T-helper 17 cell (primary cell): Measurements from ENCODE around the gene PRELID1. TPM values are rescaled to one million over a fixed set of nuclear protein-coding genes. Genes with fewer than 3 reads are reported as not detected.
A peak's percentile ranks its signal among the peaks of the same experiment; 100 is the strongest.

Experiments used
- ATAC-seq: fragments of 150-1000 bp; cut with Tn5 transposase; 2 replicates; pipeline ENCODE4 v1.10.0; 2021; ENCODE audit warnings: mild to moderate bottlenecking, moderate library complexity
- DNase-seq, 3 donors: peaks; one replicate each; pipeline versions ENCODE4 v3.0.0 to v3.0.0-alpha.2; 2020 to 2021
- H3K9me3 ChIP-seq: one replicate; pipeline ENCODE4 v1.7.0; 2013; ENCODE audit warnings: low read length, mild to moderate bottlenecking; ENCODE audit not compliant: control insufficient read depth, poor library complexity, severe bottlenecking
- H3K27ac Mint-ChIP-seq: one replicate; pipeline ENCODE4 v1.8.0; 2022; ENCODE audit warnings: mild to moderate bottlenecking, moderate library complexity, mixed read lengths
- H3K27me3 Mint-ChIP-seq: one replicate; pipeline ENCODE4 v1.8.0; 2022; ENCODE audit warnings: mixed read lengths
- H3K36me3 Mint-ChIP-seq: one replicate; pipeline ENCODE4 v1.8.0; 2022; ENCODE audit warnings: low read depth, mixed read lengths
- H3K4me1 Mint-ChIP-seq: one replicate; pipeline ENCODE4 v1.8.0; 2022; ENCODE audit warnings: mild to moderate bottlenecking, mixed read lengths
- H3K4me3 Mint-ChIP-seq: one replicate; pipeline ENCODE4 v1.8.0; 2022; ENCODE audit warnings: mild to moderate bottlenecking, moderate library complexity, mixed read lengths
- total RNA-seq, 4 donors: library from RNA in 2 of 4; stranded (reverse) in 2 of 4; gene quantifications; one replicate each; pipeline ENCODE4 v1.2.3 and lab custom pipeline; 2022 to 2026

PRELID1 gene
- total RNA-seq, 2 donors from 2014 or later: 44.9 to 55.8 TPM

GRCh38 chr5:177354711-177355110 lies 51.1 kb downstream of the PRELID1 start:
- H3K36me3 Mint-ChIP-seq: peaks cover 11% of the 10 kb centered on the region
- no peaks in the 10 kb centered on the region for H3K9me3 ChIP-seq
- ATAC-seq: no peak
- H3K4me3 Mint-ChIP-seq: no peak overlapping the region
- H3K4me1 Mint-ChIP-seq: peaks cover 45% of the 10 kb centered on the region
- H3K27ac Mint-ChIP-seq: no peak overlapping the region
- DNase-seq: no peak
- no peaks in the 10 kb centered on the region for H3K27me3 Mint-ChIP-seq

DNA sequence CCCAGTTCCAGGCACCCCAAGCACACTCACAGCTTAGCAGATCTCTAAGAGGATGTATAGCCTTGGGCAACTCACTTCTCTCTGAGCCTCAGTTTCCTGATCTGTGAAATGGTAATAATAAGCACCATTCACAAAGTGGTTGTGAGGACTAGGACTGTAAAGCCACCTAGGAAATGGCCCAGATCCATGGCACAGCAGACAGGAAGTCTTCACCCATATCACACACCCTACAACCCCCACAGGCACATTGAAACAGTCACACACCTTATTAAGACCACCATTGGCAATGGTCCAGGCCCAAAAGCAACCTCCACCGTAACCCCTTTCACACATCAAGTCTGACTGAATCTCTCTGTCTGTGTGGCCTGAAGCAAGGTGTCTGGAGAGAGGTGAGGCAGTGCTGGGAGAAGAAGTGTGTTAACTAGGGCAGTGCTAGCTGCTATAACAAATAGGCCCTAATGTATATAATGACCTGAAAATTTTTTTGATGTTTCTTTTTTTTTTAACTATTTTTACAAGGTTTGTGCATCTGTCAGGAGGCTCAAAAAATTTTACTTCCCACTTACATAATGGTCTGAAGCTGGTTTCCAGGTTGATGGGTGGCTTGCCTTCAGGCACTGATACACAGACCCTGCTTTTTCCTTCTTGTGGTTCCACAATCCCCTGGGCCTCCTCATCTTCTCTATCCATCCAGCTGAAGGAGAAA lies 51.7 kb downstream of the PRELID1 start:
- Mint-ChIP-seq H3K4me1 (peaks cover 46% of the 10 kb centered on the region), H3K36me3 (peaks cover 8% of the 10 kb centered on the region), H3K4me3 (no peak overlapping the region), H3K27ac (peak overlapping the region; percentile 95), H3K27me3 (no peaks in the 10 kb centered on the region)
- no peak for DNase-seq
- no peaks in the 10 kb centered on the region for H3K9me3 ChIP-seq
- ATAC-seq: no peak

- H3K9me3 ChIP-seq: no peaks in the 10 kb centered on the region
- peaks cover 46% of the 10 kb centered on the region for H3K4me1 Mint-ChIP-seq
- no peaks in the 10 kb centered on the region for H3K27me3 Mint-ChIP-seq
- no peak for ATAC-seq
- peak overlapping the region; percentile 95 for H3K27ac Mint-ChIP-seq
- peaks cover 8% of the 10 kb centered on the region for H3K36me3 Mint-ChIP-seq
- DNase-seq: no peak
- H3K4me3 Mint-ChIP-seq: peak overlapping the region; percentile 39
These were observed 52.2 kb downstream of the PRELID1 start for GRCh38 chr5:177355868-177356168.

Other genes with a start within 250 kb of the PRELID1 start
- gene FGFR4, start 216.9 kb upstream of the PRELID1 start, total RNA-seq: 1 to 10 TPM; 1.4 to 3.8 TPM
- gene NSD1, start 170.0 kb upstream of the PRELID1 start, total RNA-seq: 100 to 1,000 TPM; 103 TPM
- gene RAB24, start 80 bp upstream of the PRELID1 start, total RNA-seq: 10 to 100 TPM in 1 of 2 donors, 1 to 10 TPM in 1; 8.8 to 17.6 TPM
- gene MXD3, start 8.1 kb downstream of the PRELID1 start, total RNA-seq: 10 to 100 TPM in 1 of 2 donors, 1 to 10 TPM in 1; 8.7 to 11.8 TPM
- 10 to 100 TPM; 75.5 to 89.8 TPM for gene LMAN2, start 47.9 kb downstream of the PRELID1 start, total RNA-seq
- 100 to 1,000 TPM in 1 of 2 donors, 10 to 100 TPM in 1; 76.7 to 110 TPM for gene RGS14, start 54.1 kb downstream of the PRELID1 start, total RNA-seq
- under 1 TPM; 0.31 to 0.40 TPM for gene SLC34A1, start 80.6 kb downstream of the PRELID1 start, total RNA-seq
- gene PFN3, start 96.9 kb downstream of the PRELID1 start, total RNA-seq: not detected
- 1 to 10 TPM in 1 of 2 donors, under 1 TPM in 1; 0.62 to 1.1 TPM for gene F12, start 105.8 kb downstream of the PRELID1 start, total RNA-seq
- 100 to 1,000 TPM; 178 to 232 TPM for gene GRK6, start 122.9 kb downstream of the PRELID1 start, total RNA-seq
- 10 to 100 TPM; 32.0 to 40.1 TPM for gene PRR7, start 143.0 kb downstream of the PRELID1 start, total RNA-seq
- 1 to 10 TPM; 1.2 to 5.0 TPM for gene DBN1, start 169.8 kb downstream of the PRELID1 start, total RNA-seq
- 10 to 100 TPM in 1 of 2 donors, 1 to 10 TPM in 1; 6.8 to 16.2 TPM for gene PDLIM7, start 193.8 kb downstream of the PRELID1 start, total RNA-seq
- 1 to 10 TPM; 5.1 to 8.0 TPM for gene DOK3, start 206.0 kb downstream of the PRELID1 start, total RNA-seq
- 10 to 100 TPM; 58.6 to 66.9 TPM for gene DDX41, start 213.2 kb downstream of the PRELID1 start, total RNA-seq